NCI-H345 (cell line): ENCODE data around the gene CARD10.

ENCODE experiments used
- DNase-seq: peaks from one replicate; lab custom pipeline; 2025; lab: John Stamatoyannopoulos, UW

The CARD10 gene

GRCh38 chr22:37525746-37526350 lies 6.6 kb upstream of the CARD10 start:
- no peak for DNase-seq

- no peak for DNase-seq
Measured at GRCh38 chr22:37525073-37525745, 6.0 kb upstream of the CARD10 start.

GRCh38 chr22:37522482-37522881 lies 3.3 kb upstream of the CARD10 start:
- DNase-seq = no peak

- no peak for DNase-seq
Measured at GRCh38 chr22:37521236-37521739, 2.1 kb upstream of the CARD10 start.

GRCh38 chr22:37520776-37521191 lies 1.6 kb upstream of the CARD10 start:
- DNase-seq = no peak

GRCh38 chr22:37518509-37519267 lies 527 bp downstream of the CARD10 start:
- DNase-seq = no peak

- no peak for DNase-seq
Measured at GRCh38 chr22:37517826-37518450, 1.3 kb downstream of the CARD10 start.

GRCh38 chr22:37516456-37516855 lies 2.8 kb downstream of the CARD10 start:
- DNase-seq = no peak

- DNase-seq = no peak
Measured at GRCh38 chr22:37515901-37516300, 3.3 kb downstream of the CARD10 start.

- DNase-seq = peak; percentile 25
Measured at GRCh38 chr22:37514526-37515051, 4.6 kb downstream of the CARD10 start.

GRCh38 chr22:37511395-37512104 lies 7.7 kb downstream of the CARD10 start:
- DNase-seq = no peak

- no peak for DNase-seq
Measured at GRCh38 chr22:37510091-37510490, 9.1 kb downstream of the CARD10 start.

- DNase-seq = no peak
Measured at GRCh38 chr22:37509059-37509860, 10.0 kb downstream of the CARD10 start.

GRCh38 chr22:37508431-37508992 lies 10.7 kb downstream of the CARD10 start:
- no peak for DNase-seq

GRCh38 chr22:37507731-37508130 lies 11.5 kb downstream of the CARD10 start:
- no peak for DNase-seq

GRCh38 chr22:37505989-37506388 lies 13.2 kb downstream of the CARD10 start:
- no peak for DNase-seq

GRCh38 chr22:37505565-37505964 lies 13.7 kb downstream of the CARD10 start:
- no peak for DNase-seq

- DNase-seq = no peak
Measured at GRCh38 chr22:37504964-37505363, 14.3 kb downstream of the CARD10 start.

GRCh38 chr22:37503850-37504249 lies 15.4 kb downstream of the CARD10 start:
- no peak for DNase-seq

- no peak for DNase-seq
Measured at GRCh38 chr22:37503183-37503683, 16.0 kb downstream of the CARD10 start.
